WTC11 (cell line): Measurements from ENCODE around the gene BRSK1. TPM values are rescaled to one million over a fixed set of nuclear protein-coding genes. Genes with fewer than 3 reads are reported as not detected.

Experiments
- ATAC-seq: fragments of 200-7000 bp; cut with Tn5 transposase; 2 replicates; pipeline ENCODE4 v1.10.0; 2021; ENCODE audit warnings: mild to moderate bottlenecking, moderate library complexity
- CTCF ChIA-PET: fragments of 300-600 bp; sonication (Branson Sonifier 250); formaldehyde crosslinking; loops from one replicate; lab custom pipeline; 2021; ENCODE audit warnings: antibody characterized with exemption; lab: Charles Lee
- POLR2A ChIA-PET: fragments of 350-600 bp; sonication (Branson Sonifier 250); formaldehyde crosslinking; loops from one replicate; lab custom pipeline; 2021; ENCODE audit warnings: antibody characterized with exemption; lab: Charles Lee
- DNase-seq: peaks from one replicate; pipeline ENCODE4 v3.0.0; 2021; ENCODE audit warnings: low spot score
- H3K27ac Mint-ChIP-seq: 2 replicates; pipeline ENCODE4 v1.8.0; 2021; ENCODE audit warnings: mixed read lengths
- H3K27me3 Mint-ChIP-seq: 2 replicates; pipeline ENCODE4 v1.8.0; 2021; ENCODE audit warnings: low read depth, mild to moderate bottlenecking, moderate library complexity, mixed read lengths
- H3K36me3 Mint-ChIP-seq: 2 replicates; pipeline ENCODE4 v1.8.0; 2021; ENCODE audit warnings: mixed read lengths
- H3K4me1 Mint-ChIP-seq: 2 replicates; pipeline ENCODE4 v1.8.0; 2022; ENCODE audit warnings: mixed read lengths
- H3K4me3 Mint-ChIP-seq: 2 replicates; pipeline ENCODE4 v1.8.0; 2021; ENCODE audit warnings: mild to moderate bottlenecking, moderate library complexity, mixed read lengths
- H3K9me3 Mint-ChIP-seq: 2 replicates; pipeline ENCODE4 v1.8.0; 2021; ENCODE audit warnings: mixed read lengths
- ATF6 ChIP-seq: sonication (generic); formaldehyde crosslinking; IDR thresholded peaks from 2 replicates; pipeline ENCODE4 v1.8.1; 2023; ENCODE audit warnings: mild to moderate bottlenecking, missing genetic modification reagents
- FOXK1 ChIP-seq: sonication (generic); formaldehyde crosslinking; IDR thresholded peaks from 2 replicates; pipeline ENCODE4 v1.8.0; 2022; ENCODE audit warnings: mild to moderate bottlenecking, moderate library complexity, missing genetic modification reagents
- JAZF1 ChIP-seq: fragments of 250-450 bp; sonication (Bioruptor Pico); IDR thresholded peaks from 2 replicates; pipeline ENCODE4 v1.9.0; 2021; ENCODE audit warnings: moderate library complexity, mild to moderate bottlenecking, inconsistent platforms
- MXD4 ChIP-seq: fragments of 250-450 bp; sonication (Bioruptor Pico); IDR thresholded peaks from 2 replicates; pipeline ENCODE4 v1.8.0; 2021; ENCODE audit warnings: mild to moderate bottlenecking, moderate library complexity, borderline replicate concordance
- NFE2L1 ChIP-seq: sonication (generic); formaldehyde crosslinking; IDR thresholded peaks from 2 replicates; pipeline ENCODE4 v1.8.1; 2023; ENCODE audit warnings: missing genetic modification reagents
- NR2C2 ChIP-seq: sonication (generic); formaldehyde crosslinking; IDR thresholded peaks from 2 replicates; pipeline ENCODE4 v1.8.0; 2022; ENCODE audit warnings: mild to moderate bottlenecking, missing genetic modification reagents
- TEAD4 ChIP-seq: sonication (generic); formaldehyde crosslinking; IDR thresholded peaks from 2 replicates; pipeline ENCODE4 v1.8.0; 2022; ENCODE audit warnings: mild to moderate bottlenecking, missing genetic modification reagents
- ZNF121 ChIP-seq: sonication (generic); formaldehyde crosslinking; IDR thresholded peaks from 2 replicates; pipeline ENCODE4 v1.8.0; 2023; ENCODE audit warnings: missing genetic modification reagents
- ZSCAN18 ChIP-seq: fragments of 250-450 bp; sonication (Bioruptor Pico); IDR thresholded peaks from 2 replicates; pipeline ENCODE4 v2.1.2; 2022; ENCODE audit warnings: mild to moderate bottlenecking, moderate library complexity
- total RNA-seq: library from RNA; stranded (reverse); gene quantifications from 3 replicates; pipeline ENCODE4 v1.2.3, GENCODE V29; 2021
- TF ChIP-seq, protein P1 (sequence below): sonication (generic); formaldehyde crosslinking; IDR thresholded peaks from 2 replicates; pipeline ENCODE4 v1.8.0; 2022; ENCODE audit warnings: missing genetic modification reagents
- TF ChIP-seq, protein P2 (sequence below): sonication (generic); formaldehyde crosslinking; IDR thresholded peaks from 2 replicates; pipeline ENCODE4 v1.8.0; 2023; ENCODE audit warnings: missing genetic modification reagents, mild to moderate bottlenecking, borderline replicate concordance
- TF ChIP-seq, protein P3 (sequence below): sonication (generic); formaldehyde crosslinking; IDR thresholded peaks from 2 replicates; pipeline ENCODE4 v1.8.1; 2022; ENCODE audit warnings: mild to moderate bottlenecking, moderate library complexity, missing genetic modification reagents

Gene BRSK1
- total RNA-seq, 1 experiment from 2014 or later: 52.4 TPM

DNA sequence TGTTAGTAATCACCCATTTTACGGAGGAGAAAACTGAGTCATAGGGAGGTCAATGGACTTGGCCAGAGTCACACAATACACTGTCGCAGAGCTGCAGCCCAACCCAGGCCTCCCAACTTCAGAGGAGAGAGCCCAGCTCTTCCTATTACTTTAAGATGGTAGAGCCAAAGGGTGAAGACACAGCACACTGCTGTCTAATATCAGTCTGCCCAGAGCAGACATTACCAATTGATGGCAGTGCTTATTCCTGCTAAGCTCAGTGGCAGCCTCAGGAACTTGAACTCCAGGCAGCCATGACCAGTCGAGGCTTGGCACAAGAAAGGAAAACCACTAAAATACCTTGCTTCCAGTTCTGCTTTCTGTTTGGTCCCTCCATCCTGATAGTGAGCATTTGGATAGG, 22.9 kb downstream of the BRSK1 start:
- Mint-ChIP-seq H3K27ac (no peak overlapping the region), H3K36me3 (peaks cover 44% of the 10 kb centered on the region)
- POLR2A ChIA-PET: interaction anchor here (1.6 kb wide), 1 partner anchor 42 kb away, joined by 7 read pairs; no protein-coding TSS in a partner anchor

DNA sequence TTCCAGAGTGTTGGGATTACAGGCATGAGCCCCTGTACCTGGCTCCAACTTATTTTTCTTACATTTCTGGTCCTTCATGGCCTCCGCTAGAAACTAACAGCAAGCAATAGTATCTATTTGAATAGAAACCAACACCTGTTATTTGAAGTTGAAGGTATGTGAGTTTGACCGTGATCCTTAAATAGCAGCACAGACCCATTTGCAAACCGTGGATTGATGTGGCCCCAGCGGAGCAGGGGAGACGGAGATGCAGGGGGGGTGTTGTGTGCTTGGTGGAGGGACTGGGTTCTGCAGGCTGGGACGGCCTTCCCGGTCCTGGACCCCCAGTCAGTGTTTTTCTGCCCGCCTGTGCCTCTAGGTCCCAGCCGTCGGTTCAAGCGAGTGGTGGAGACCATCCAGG, 24.5 kb downstream of the BRSK1 start:
- Mint-ChIP-seq H3K4me3 (no peak overlapping the region), H3K9me3 (no peaks in the 10 kb centered on the region), H3K27ac (no peak overlapping the region), H3K4me1 (peaks cover 6% of the 10 kb centered on the region)
- CTCF ChIA-PET: no interaction called here
- ATAC-seq: no peak
- no peak for DNase-seq
- no peak for TF ChIP-seq NR2C2 (CRISPR knock-in tag)
- no peak for TF ChIP-seq TEAD4 (CRISPR knock-in tag)
- TF ChIP-seq, protein P1, sequence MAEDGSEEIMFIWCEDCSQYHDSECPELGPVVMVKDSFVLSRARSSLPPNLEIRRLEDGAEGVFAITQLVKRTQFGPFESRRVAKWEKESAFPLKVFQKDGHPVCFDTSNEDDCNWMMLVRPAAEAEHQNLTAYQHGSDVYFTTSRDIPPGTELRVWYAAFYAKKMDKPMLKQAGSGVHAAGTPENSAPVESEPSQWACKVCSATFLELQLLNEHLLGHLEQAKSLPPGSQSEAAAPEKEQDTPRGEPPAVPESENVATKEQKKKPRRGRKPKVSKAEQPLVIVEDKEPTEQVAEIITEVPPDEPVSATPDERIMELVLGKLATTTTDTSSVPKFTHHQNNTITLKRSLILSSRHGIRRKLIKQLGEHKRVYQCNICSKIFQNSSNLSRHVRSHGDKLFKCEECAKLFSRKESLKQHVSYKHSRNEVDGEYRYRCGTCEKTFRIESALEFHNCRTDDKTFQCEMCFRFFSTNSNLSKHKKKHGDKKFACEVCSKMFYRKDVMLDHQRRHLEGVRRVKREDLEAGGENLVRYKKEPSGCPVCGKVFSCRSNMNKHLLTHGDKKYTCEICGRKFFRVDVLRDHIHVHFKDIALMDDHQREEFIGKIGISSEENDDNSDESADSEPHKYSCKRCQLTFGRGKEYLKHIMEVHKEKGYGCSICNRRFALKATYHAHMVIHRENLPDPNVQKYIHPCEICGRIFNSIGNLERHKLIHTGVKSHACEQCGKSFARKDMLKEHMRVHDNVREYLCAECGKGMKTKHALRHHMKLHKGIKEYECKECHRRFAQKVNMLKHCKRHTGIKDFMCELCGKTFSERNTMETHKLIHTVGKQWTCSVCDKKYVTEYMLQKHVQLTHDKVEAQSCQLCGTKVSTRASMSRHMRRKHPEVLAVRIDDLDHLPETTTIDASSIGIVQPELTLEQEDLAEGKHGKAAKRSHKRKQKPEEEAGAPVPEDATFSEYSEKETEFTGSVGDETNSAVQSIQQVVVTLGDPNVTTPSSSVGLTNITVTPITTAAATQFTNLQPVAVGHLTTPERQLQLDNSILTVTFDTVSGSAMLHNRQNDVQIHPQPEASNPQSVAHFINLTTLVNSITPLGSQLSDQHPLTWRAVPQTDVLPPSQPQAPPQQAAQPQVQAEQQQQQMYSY: no peak
- TF ChIP-seq, all 79 proteins: peak for 0
- POLR2A ChIA-PET: interaction anchor here (0.6 kb wide), 1 partner anchor 85 kb away, joined by 3 read pairs; no protein-coding TSS in a partner anchor
- Mint-ChIP-seq H3K36me3 (peaks cover 38% of the 10 kb centered on the region), H3K27me3 (no peaks in the 10 kb centered on the region)

More for the DNA sequence above, 22.9 kb downstream of the BRSK1 start:
- ATAC-seq (no peak), DNase-seq (no peak)
- H3K9me3 Mint-ChIP-seq: no peaks in the 10 kb centered on the region
- H3K4me3 Mint-ChIP-seq: no peak overlapping the region
- H3K4me1 Mint-ChIP-seq: peaks cover 10% of the 10 kb centered on the region
- TF ChIP-seq MXD4 (CRISPR knock-in tag) (no peak), FOXK1 (CRISPR knock-in tag) (no peak), NFE2L1 (no peak), ZSCAN18 (CRISPR knock-in tag) (no peak), JAZF1 (CRISPR knock-in tag) (no peak), ZNF121 (CRISPR knock-in tag) (no peak), ATF6 (CRISPR knock-in tag) (no peak)
- TF ChIP-seq, protein P2, sequence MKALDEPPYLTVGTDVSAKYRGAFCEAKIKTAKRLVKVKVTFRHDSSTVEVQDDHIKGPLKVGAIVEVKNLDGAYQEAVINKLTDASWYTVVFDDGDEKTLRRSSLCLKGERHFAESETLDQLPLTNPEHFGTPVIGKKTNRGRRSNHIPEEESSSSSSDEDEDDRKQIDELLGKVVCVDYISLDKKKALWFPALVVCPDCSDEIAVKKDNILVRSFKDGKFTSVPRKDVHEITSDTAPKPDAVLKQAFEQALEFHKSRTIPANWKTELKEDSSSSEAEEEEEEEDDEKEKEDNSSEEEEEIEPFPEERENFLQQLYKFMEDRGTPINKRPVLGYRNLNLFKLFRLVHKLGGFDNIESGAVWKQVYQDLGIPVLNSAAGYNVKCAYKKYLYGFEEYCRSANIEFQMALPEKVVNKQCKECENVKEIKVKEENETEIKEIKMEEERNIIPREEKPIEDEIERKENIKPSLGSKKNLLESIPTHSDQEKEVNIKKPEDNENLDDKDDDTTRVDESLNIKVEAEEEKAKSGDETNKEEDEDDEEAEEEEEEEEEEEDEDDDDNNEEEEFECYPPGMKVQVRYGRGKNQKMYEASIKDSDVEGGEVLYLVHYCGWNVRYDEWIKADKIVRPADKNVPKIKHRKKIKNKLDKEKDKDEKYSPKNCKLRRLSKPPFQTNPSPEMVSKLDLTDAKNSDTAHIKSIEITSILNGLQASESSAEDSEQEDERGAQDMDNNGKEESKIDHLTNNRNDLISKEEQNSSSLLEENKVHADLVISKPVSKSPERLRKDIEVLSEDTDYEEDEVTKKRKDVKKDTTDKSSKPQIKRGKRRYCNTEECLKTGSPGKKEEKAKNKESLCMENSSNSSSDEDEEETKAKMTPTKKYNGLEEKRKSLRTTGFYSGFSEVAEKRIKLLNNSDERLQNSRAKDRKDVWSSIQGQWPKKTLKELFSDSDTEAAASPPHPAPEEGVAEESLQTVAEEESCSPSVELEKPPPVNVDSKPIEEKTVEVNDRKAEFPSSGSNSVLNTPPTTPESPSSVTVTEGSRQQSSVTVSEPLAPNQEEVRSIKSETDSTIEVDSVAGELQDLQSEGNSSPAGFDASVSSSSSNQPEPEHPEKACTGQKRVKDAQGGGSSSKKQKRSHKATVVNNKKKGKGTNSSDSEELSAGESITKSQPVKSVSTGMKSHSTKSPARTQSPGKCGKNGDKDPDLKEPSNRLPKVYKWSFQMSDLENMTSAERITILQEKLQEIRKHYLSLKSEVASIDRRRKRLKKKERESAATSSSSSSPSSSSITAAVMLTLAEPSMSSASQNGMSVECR (CRISPR knock-in tag): no peak
- TF ChIP-seq, protein P3, sequence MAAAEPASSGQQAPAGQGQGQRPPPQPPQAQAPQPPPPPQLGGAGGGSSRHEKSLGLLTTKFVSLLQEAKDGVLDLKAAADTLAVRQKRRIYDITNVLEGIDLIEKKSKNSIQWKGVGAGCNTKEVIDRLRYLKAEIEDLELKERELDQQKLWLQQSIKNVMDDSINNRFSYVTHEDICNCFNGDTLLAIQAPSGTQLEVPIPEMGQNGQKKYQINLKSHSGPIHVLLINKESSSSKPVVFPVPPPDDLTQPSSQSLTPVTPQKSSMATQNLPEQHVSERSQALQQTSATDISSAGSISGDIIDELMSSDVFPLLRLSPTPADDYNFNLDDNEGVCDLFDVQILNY (CRISPR knock-in tag): no peak
- CTCF ChIA-PET: interaction anchor here (0.9 to 1.2 kb wide), 2 partner anchors 14 to 33 kb away, joined by 3 to 4 read pairs; partner anchors contain the start of gene KMT5C
- no peaks in the 10 kb centered on the region for H3K27me3 Mint-ChIP-seq
